ENCODE data around the gene ZFP82.

ZFP82 gene

GRCh38 chr19:36363845-36364244 is 54.6 kb downstream of the ZFP82 start:
- DNase-seq = no peak
